A673 (cell line): Measurements from ENCODE around the gene ALOXE3.

Experiments used
- EZH2 ChIP-seq: fragments of 200-600 bp; sonication (generic); IDR thresholded peaks from 2 replicates; pipeline ENCODE4 v1.6.1; 2017; ENCODE audit warnings: borderline replicate concordance, low read depth, mild to moderate bottlenecking, mixed read lengths, antibody characterized with exemption, low read length; ENCODE audit not compliant: poor library complexity, severe bottlenecking
- TF ChIP-seq, protein P1 (sequence below): fragments of 300-800, 200-600 bp; sonication (generic); conservative IDR thresholded peaks from 2 replicates; pipeline ENCODE4 v1.5.1; 2017; ENCODE audit warnings: low read depth, mild to moderate bottlenecking, antibody characterized with exemption, low read length, moderate library complexity, mixed read lengths

DNA sequence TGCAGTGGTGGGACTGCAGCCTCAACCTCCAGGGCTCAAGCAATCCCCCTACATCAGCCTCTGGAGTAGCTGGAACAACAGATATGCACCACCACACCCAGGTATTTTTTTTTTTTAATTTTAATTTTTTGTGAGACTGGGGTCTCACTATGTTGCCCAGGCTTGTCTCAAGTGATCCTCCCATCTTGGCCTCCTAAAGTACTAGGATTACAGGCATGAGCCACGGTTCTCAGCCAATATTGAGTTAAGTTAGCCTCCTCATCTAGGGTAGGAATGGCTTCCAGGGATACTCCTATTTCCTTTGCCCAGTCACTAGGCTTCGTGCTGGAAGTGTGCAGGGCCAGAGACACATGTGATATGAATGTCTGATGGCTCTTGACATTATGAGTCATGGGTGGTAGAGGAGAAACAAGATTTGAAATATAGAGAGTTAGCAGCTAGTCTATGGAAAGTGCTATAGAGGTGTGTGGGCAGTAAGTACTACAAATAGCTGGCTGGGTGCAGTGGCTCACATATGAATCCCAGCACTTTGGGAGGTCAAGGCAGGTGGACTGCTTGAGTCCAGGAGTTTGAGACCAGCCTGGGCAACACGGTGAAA lies 13.6 kb upstream of the ALOXE3 start:
- TF ChIP-seq, protein P1, sequence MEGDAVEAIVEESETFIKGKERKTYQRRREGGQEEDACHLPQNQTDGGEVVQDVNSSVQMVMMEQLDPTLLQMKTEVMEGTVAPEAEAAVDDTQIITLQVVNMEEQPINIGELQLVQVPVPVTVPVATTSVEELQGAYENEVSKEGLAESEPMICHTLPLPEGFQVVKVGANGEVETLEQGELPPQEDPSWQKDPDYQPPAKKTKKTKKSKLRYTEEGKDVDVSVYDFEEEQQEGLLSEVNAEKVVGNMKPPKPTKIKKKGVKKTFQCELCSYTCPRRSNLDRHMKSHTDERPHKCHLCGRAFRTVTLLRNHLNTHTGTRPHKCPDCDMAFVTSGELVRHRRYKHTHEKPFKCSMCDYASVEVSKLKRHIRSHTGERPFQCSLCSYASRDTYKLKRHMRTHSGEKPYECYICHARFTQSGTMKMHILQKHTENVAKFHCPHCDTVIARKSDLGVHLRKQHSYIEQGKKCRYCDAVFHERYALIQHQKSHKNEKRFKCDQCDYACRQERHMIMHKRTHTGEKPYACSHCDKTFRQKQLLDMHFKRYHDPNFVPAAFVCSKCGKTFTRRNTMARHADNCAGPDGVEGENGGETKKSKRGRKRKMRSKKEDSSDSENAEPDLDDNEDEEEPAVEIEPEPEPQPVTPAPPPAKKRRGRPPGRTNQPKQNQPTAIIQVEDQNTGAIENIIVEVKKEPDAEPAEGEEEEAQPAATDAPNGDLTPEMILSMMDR: no peak
- no peak for TF ChIP-seq EZH2
